NCI-H2196 (cell line): ENCODE measurements around the gene AK4.

ENCODE experiments used
- DNase-seq: peaks from one replicate; lab custom pipeline; 2025; ENCODE audit not compliant: unreplicated experiment; lab: John Stamatoyannopoulos, UW

The AK4 gene

GRCh38 chr1:65175171-65176055 lies 27.4 kb downstream of the AK4 start:
- DNase-seq = no peak

GRCh38 chr1:65176056-65176450 lies 28.1 kb downstream of the AK4 start:
- no peak for DNase-seq

DNA sequence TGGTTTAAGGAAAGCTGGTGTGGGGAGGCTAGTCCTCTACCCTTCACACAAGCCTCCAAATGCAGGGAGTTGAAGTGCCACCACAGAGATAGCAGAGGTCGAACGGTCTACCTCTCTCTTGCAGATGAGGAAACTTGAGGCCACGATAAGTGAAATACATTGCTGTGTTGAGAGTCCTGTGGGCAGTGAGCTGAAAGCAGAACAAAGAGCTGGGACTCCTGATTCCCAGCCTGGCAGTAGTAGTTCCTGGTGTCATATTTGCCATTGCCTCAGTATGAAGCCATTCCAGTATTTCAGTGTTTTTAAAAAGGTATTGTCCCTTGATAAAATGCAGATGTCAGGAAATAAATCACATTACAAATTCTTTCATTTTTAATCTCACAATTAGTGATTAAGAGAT lies 28.6 kb downstream of the AK4 start:
- no peak for DNase-seq

DNA sequence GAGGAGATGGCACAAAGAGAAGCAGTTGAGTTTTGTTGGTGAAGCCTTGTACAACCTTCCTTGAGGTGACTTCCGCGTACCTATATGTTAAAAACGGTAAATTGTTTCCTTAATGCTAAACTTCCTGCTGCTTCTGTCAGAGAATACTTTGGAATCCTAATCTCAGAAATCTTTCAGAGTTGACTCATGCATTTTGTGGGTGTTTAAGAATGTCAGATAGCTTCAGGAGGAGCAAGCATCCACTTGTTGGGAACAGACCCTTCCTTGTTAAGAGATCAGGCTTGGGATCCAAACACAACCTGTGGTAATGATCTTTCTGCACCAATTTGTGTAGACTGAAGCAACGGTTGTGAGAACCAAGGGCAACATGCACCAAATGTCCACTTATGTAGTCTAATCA lies 29.5 kb downstream of the AK4 start:
- no peak for DNase-seq

DNA sequence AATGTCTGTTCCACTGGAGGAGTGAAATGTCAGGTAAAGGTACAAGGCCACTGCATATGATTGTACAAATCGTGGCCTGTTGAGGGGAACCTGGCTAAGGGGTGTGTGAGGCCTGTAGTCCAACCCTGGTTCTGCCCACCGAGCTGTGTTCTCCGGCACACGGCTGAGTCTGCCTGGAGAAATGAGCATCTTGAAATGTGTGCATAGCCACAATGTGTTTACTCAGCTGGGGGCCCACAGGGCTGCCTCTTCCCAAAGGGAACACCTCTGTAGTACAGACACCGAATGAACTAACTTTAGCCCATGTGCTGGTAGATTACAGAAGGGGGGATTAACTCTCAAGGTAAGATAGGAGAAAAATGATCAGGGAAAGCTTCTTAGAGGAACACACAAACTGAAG lies 30.2 kb downstream of the AK4 start:
- no peak for DNase-seq

DNA sequence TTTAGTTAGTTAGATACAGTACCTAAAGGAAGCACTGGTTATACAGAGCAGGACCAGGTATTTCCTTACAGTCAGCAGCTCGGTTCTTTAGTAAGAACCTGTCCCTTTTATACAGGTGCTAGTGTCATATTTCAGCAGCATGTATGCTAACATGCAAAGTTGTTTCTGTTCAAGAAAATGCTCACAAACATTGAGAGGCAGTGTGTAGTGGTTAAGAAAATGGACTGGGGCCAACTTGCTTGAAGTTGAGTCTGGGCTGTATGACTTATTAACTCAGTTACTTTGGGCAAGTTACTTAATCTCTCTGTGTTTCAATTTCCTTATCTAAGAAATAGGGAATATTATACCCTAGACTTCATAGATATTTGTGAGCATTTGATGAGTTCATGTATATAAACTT lies 31.1 kb downstream of the AK4 start:
- DNase-seq = no peak

DNA sequence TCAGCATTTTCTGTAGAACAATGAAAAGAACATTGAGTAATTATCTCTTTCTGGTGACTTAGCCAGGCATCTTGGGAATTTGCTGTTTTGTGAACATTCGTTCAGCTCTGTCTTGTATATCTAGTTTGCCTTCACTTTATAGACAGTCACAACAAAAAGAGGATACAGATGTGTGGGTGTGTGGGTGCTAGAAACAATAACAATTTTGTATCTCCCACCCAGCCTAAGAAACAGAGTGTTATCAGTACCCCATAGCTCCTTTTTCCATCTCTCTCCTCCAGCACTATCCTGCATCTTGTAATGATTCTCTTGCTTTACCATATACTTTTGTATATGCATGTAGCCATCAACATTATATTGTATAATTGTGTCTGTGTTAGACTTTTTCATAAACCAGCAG lies 33.0 kb downstream of the AK4 start:
- DNase-seq = no peak

DNA sequence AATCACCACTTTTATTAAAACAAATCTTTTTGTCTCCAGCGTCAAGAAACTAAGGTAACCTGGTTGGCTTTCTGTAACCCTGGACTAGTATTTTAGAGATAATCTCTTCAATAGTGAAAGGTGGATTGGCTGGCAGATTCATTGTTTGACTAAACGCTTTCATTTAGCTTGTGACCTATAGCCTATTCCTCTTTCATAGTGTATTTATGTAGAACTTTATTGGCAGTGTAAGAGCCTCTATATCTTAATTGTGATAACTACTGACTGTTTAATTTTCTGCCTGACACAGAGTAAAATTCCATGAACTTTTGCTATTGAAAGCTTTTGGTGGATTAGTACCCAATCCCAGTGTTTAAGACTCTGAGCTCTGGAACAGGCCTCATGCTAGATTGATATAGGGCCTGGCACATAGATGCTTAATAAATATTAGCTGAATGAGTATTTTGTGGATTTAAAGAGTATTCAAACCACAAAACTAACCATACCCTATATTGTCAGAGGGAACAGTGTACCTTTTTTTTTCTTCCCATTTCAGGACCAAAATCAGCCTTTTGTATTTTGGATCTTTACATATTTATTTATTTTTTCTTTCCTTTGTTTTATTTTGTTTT lies 34.8 kb downstream of the AK4 start:
- no peak for DNase-seq

DNA sequence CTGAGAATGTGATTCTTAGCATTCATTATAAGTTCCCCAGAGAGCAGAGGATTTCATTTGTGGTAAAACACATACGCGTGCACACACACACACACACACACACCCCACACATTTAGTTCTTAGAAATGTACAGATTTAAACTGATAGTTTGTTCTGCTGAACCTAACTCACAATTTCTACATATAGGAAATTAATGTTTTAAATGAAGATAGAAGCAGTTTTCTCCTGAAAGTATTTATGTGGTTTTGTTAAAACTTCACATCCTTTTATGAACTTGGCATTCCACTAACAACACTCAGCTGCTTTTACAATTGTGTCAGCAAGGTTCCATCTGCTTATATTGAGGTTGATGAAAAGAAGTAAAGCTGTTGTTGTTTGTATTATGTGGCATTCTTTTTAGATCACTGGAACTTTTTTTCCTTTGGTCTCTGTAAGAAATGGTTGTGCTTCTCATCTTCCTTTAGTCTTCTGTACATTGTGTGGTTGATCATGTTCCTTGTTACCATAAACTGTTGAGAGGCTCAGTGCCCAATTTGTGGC lies 41.6 kb downstream of the AK4 start:
- no peak for DNase-seq

- DNase-seq = no peak
Observed at GRCh38 chr1:65190229-65190628, 42.2 kb downstream of the AK4 start.

- no peak for DNase-seq
Observed at GRCh38 chr1:65193129-65193695, 45.2 kb downstream of the AK4 start.

- DNase-seq = no peak
Observed at GRCh38 chr1:65195495-65196417, 47.8 kb downstream of the AK4 start.

DNA sequence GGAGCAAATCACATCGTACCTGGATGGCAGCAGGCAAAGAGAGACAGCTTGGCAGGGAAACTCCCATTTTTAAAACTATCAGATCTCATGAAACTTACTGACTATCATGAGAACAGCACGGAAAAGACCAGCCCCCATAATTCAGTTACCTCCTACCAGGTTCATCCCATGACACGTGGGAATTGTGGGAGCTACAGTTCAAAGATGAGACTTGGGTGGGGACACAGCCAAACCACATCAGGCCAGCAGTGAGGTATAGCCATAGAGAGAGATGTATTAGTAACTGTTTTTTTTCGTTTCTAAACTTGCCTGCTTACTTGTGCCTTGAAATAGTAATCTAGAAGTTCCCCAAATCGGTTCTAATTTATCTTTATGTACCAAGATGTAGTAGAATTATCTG lies 48.9 kb downstream of the AK4 start:
- no peak for DNase-seq

- no peak for DNase-seq
Observed at GRCh38 chr1:65197636-65198035, 49.6 kb downstream of the AK4 start.

DNA sequence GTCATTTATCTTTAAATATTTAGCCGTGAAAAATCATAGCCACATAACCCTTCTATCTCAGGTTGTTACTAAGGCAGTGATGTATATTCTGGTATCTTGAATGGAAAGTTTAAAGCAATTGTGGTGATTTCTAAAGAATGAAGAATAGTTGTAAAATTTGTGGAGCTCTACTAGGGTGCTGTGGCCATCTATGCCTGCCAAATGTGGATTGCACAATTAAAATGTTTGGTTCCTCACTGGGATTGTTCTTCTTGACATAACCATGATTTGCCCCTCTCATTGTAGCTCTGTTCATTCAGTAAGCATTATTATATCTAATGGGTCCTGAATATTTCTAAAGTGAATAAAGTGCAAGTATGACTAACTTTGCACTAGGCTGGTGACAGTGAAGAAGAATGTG lies 50.1 kb downstream of the AK4 start:
- no peak for DNase-seq

DNA sequence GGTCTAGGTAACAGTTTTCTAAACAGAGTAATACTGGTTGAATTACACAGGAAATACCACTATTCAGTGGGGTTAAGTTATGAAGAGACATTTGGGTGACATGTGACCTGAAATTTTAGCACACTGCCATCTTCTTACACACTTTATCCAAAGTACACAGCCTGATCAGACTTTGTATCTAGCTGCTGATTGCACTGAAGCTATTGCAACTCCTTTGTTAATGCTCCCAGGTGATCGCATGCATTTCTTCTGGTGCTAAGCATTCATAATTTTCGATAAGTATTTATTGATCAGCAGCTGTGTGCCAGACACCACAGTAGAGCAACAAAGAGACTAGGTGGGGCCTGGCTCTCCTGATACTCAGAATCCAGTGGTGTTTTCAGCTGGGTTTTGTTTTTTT lies 52.4 kb downstream of the AK4 start:
- no peak for DNase-seq

DNA sequence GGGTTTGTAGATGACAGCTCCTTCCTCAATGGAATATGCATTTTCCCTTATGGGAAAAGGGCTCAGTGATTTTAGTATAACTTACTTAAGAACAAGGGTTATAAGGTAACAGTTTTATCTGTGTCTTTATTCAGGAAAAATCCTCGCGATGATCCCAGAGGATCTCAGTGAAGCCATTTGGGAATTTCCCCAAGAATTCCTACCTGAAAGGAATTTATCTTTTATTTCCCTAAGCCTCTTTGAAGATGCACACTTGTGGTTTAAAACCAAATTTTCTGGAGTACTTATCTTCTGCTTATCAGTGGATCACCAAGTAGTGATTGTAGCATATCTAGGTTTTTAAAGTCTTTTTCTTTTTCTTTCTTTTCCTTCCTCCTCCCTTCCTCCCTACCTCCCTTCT lies 58.8 kb downstream of the AK4 start:
- DNase-seq = no peak

DNA sequence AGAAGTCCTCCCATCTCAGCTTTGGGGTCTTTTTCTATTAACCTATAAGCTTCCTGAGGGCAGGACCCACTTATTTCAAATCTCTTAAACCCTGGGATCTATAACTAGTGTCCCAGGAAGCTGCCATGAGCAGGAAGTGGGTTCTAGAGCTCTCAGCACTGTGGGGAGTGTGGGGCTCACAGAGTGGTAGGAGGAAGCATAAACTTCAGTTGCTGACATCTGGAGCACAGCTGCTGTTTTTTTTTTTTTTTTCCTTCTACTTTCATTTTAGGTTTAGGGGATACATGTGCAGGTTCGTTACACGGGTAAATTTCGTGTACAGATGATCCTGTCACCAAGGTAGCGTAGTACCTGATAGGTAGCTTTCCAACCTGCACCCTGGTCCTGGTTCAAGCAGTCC lies 59.3 kb downstream of the AK4 start:
- no peak for DNase-seq

GRCh38 chr1:65208563-65208973 lies 60.6 kb downstream of the AK4 start:
- DNase-seq = no peak

- peak; percentile 33 for DNase-seq
Observed at GRCh38 chr1:65209005-65209885, 61.2 kb downstream of the AK4 start.
